Stimulated activated CD8-positive, alpha-beta memory T cell treated with anti-CD3 and anti-CD28 coated beads, Interleukin-7, amount 100 ng/mL, for 1 hour (primary cell): Measurements from ENCODE around the gene CCDC174.

ENCODE experiments used
- DNase-seq, 2 donors: peaks; one replicate each; pipeline ENCODE4 v3.0.0-alpha.2; 2020; ENCODE audit warnings: low read depth in 2 of 2

CCDC174 gene

DNA sequence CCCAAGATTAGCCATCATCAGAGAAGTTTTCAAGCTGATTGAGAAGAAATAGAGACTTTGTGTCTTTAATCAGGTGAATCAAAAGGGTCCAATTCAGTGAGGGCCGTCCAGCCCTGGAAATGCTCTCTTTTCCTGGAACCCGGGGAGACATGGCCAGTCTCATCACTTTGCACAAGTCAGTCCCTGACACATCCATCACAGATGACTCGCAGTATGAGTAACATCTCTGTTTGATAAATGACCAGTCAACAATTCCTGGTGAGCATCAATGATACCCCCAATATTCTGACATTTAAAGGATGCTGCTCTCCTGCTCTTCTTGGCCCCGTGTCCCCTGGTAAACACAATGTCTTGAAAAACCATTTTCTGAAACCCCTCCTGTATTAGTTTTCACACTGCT is 50.1 kb downstream of the CCDC174 start:
- DNase-seq: no peak

DNA sequence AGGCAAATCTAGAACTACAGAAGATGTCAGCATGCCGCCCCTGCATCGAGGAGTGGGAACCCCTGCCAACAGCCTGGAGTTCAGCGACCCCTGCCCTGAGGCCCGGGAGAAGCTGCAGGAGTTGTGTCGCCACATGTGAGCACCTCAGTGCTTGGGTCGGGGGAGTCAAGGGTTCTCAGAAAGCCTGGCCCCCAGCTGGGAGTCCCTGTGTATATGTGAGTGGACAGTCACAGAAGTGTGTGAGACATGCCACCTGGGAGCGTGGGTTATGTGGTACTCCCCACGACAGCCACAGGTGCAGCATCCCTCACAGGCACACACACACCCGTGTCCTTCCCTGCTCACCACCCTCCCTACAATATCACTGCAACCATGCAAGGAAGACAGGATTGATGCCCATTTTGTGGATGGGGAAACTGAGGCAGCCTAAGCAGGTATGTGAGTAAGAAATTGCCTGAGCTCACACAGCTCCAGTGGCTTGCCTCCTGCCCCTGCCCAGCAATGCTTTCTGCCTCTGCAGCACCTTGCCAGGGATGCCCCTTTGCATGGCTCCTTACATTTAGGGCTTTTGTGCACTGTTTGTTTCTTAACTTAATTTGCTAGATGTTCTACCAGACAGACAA is 51.7 kb downstream of the CCDC174 start:
- DNase-seq: no peak

DNA sequence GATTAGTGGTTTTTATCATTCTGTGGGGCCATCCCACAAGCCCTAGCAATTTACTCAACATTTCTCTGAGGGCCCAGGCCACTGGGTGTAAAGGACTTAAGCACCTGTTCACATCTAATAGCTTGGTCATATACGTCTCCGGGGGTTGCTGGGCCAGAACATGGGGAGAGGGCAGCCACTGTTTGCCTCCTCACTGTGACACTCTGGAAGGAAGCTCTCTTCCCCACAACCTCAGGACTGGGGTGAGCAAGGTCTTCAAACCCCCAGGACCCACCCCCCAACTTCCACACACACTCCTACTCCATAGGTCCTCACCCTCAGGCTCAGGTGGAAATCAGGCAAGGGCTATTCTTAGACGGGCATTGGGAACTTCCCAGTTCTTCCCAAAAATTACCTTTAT is 52.2 kb downstream of the CCDC174 start:
- no peak for DNase-seq

DNA sequence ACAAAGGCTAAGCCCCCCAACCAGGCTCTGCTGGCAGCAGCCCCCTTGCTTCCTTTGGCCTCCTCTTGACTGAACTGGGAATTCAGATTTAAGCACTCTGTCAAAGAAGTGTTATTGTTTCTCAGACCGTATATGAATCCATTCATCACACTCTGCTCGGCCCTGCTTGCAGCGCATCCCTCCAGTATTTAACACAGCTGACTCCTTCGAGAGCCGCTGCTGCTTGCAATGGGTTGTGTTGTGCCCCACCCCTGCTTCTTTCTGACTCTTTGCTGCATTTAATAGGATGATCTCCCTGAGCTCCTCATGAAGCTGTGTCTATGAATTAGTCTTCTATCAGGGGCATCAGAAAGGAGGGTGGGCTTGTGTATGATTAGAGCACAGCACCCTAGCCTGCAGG is 54.5 kb downstream of the CCDC174 start:
- no peak for DNase-seq

DNA sequence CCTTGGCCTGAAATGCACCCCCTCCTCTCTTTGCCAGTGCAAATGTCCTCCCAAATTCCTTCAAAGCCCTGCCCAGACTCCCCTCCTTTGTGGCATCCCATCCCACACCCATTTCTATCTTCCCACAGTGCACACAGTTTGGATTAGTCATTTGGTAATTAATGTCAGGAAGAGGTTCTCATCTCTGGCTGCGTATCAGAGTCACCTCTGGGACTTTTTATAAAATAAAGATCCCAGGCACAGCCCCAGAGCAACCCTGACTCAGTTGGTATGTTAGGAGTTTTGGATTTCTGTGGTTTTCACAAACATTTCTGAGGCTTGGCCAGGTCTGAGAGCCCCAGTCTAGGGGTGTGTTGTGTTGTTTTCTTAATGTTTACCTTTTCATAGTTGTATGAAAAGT is 65.0 kb downstream of the CCDC174 start:
- no peak for DNase-seq

DNA sequence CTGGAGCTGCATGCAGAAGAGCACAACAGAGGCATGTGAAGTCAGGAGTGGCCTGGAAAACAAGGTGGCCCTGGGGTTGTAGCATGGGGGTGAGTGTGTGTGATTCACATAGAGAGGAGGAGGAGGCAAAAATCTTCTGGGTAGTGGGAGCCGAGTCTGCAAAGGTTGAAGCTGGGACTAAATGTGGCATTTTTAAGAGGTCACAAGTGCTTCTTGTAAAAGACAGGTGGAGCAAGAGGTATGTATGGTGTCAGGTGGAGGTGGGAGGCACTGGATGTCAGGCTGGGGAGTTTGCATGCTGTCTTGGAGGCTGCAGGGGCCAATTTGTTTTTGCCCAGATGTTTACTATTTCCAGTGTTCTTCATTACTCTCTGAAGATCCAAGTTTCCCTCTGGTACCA is 65.7 kb downstream of the CCDC174 start:
- no peak for DNase-seq

DNA sequence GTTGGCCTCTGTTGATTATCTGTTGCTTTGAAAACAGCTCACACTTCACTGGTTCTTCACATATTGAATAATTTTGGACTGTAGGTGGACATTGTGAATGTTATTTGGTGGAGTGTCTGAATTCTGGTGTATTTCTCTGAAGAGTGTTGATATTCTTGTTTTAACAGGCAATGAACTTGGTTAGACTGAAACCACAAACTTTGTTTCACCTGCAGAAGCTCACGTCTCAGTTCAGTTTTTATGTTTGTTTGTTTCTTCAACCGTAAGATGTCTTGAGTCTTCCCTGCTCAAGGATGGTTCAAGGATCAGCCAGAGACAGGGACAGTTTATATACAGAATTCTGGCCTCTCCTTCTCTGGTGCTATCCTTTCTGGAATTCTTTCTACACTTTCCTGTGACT is 67.0 kb downstream of the CCDC174 start:
- DNase-seq: no peak

DNA sequence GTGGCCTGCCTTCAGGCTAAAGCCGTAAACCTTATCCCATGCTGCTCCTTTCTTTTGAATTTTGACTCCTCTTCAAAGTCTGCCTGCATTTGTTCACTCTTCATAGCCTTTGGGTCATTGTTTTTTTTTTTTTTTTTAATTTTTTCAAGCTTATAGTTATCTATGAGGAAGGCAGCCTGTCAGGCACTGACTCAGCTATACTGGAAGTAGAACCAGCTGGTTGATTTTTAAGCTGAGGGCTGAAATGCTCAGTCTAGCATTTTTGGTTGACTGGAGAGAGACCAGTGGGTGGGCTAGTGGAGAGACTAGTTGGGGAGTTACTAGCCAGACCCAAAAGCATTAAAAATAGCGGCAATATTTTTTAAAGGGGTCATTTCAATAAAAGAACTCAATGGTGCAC is 67.4 kb downstream of the CCDC174 start:
- DNase-seq: no peak

DNA sequence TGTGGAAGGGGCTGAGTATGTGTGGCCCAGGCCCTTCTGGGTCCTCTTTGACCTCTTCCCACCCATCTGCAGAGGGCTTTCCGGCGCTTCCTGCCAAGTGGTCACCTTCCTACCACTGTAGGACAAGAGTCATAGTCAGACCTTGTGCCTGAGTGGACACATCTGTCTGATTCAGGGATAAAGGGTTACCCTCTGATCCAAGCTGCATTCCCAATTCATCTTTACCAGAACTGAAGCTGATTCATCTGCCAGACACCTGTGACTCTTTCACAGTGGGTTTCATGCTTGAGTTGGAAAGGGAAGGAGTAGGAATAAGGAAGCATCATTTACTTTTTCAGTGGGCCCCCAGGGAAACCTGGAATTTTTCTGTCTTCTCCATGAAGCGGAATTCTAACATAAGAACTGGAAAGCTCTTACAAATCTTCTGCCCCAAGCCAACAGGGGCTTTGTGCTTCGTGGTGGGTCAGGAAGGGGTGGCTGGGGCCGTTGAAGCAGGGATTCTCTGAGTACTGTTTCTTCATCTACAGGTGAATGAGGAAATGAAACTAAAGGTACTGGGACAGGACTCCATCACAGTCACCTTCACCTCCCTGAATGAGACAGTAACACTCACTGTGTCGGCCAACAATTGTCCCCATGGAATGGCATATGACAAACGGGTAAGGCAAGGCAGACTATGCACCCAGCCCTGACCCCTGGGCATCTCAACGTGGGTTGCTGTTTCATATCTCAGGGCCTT is 69.7 kb downstream of the CCDC174 start:
- DNase-seq: no peak
